RWPE1 (cell line): ENCODE measurements around the gene PRAC2.

Experiments
- CTCF ChIA-PET: fragments of 350-600 bp; sonication (Branson Sonifier 250); formaldehyde crosslinking; extraction: SDS; loops from one replicate; lab custom pipeline; 2021; lab: Yijun Ruan, JAX
- POLR2A ChIA-PET: fragments of 400-600 bp; formaldehyde crosslinking; extraction: SDS; loops from one replicate; lab custom pipeline; 2020; ENCODE audit warnings: antibody characterized with exemption; ENCODE audit not compliant: low non-redundant PET; lab: Yijun Ruan, JAX
- DNase-seq: peaks from one replicate; pipeline ENCODE4 v3.0.0; 2012; ENCODE audit warnings: low spot score
- H3K27ac ChIP-seq: fragments of 450-650 bp; 2 replicates; pipeline ENCODE4 v1.5.1; 2017
- TF ChIP-seq, protein P1 (sequence below): fragments of 450-650 bp; conservative IDR thresholded peaks from 2 replicates; pipeline ENCODE4 v1.5.1; 2017; ENCODE audit warnings: low read depth, mild to moderate bottlenecking

The PRAC2 gene

GRCh38 chr17:48719642-48720265, 3.2 kb upstream of the PRAC2 start:
- CTCF ChIA-PET = interaction anchor here (1.0 to 1.7 kb wide), 3 partner anchors 9 to 48 kb away, joined by 3 to 5 read pairs (median 3); partner anchors contain the start of gene HOXB13
- no peak for DNase-seq
- no peak overlapping the region for H3K27ac ChIP-seq

DNA sequence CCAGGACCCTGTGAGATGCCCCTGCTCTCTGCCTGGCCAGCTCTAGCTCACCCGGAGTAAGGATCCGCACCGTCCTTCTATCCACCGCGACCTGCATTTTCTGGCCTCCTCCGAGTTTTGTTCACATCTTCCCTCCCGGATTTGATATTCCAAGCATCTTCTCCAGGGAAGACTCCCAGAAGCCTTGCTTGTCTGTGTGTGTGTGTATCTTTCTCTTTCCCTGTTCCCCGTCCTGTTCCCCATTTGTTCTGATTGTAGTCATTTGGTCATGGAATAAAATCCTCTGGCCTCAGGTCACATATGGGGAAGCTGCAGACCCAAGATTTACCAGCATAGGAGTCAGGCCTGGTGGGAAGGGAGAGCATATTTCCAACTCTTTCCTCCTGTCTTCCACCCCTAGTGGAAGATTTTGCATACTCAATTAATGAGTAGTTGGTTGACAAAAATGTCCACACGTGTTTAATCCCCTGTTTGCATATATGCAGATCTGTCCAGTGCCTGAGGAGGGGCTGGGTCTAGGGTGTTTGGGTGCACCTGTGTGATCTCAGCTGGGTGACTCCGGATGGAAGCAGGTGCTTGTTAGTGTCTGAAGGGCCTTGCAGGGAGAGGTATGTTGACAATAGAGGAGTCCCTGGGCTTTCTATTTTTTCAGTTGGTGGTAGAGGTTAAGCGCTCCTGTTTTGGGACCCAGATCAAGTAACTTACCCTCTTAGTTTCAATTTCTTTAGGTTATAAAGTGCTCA, 2.5 kb upstream of the PRAC2 start:
- TF ChIP-seq, protein P1, sequence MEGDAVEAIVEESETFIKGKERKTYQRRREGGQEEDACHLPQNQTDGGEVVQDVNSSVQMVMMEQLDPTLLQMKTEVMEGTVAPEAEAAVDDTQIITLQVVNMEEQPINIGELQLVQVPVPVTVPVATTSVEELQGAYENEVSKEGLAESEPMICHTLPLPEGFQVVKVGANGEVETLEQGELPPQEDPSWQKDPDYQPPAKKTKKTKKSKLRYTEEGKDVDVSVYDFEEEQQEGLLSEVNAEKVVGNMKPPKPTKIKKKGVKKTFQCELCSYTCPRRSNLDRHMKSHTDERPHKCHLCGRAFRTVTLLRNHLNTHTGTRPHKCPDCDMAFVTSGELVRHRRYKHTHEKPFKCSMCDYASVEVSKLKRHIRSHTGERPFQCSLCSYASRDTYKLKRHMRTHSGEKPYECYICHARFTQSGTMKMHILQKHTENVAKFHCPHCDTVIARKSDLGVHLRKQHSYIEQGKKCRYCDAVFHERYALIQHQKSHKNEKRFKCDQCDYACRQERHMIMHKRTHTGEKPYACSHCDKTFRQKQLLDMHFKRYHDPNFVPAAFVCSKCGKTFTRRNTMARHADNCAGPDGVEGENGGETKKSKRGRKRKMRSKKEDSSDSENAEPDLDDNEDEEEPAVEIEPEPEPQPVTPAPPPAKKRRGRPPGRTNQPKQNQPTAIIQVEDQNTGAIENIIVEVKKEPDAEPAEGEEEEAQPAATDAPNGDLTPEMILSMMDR = no peak
- no peak overlapping the region for H3K27ac ChIP-seq
- ChIA-PET POLR2A (no interaction called here), CTCF (interaction anchor here (0.5 to 1.0 kb wide), 7 partner anchors 17 to 1291 kb away, joined by 3 to 4 read pairs (median 3); no protein-coding TSS in a partner anchor)
- no peak for DNase-seq

More at GRCh38 chr17:48719642-48720265, 3.2 kb upstream of the PRAC2 start:
- TF ChIP-seq, protein P1 = no peak
- POLR2A ChIA-PET = no interaction called here

GRCh38 chr17:48721009-48721402, 2.0 kb upstream of the PRAC2 start:
- POLR2A ChIA-PET = no interaction called here
- TF ChIP-seq, protein P1 = no peak
- H3K27ac ChIP-seq = no peak overlapping the region
- CTCF ChIA-PET = interaction anchor here (0.5 to 0.9 kb wide), 5 partner anchors 17 to 182 kb away, joined by 3 to 4 read pairs (median 3); no protein-coding TSS in a partner anchor
- no peak for DNase-seq

- CTCF ChIA-PET = interaction anchor here (0.9 to 1.1 kb wide), 3 partner anchors 51 to 157 kb away, joined by 3 to 4 read pairs (median 4); no protein-coding TSS in a partner anchor
- POLR2A ChIA-PET = no interaction called here
- DNase-seq = no peak
Measured at GRCh38 chr17:48722201-48722907, 631 bp upstream of the PRAC2 start, which contains the start of gene PRAC1. Gene PRAC1, minus strand, starts transcription at chr17:48722518. Its CDS starts 126 bp downstream, at chr17:48722392.

GRCh38 chr17:48723423-48724250, 652 bp downstream of the PRAC2 start:
- TF ChIP-seq, protein P1 = no peak
- CTCF ChIA-PET = interaction anchor here (0.6 to 3.1 kb wide), 17 partner anchors 11 to 488 kb away, joined by 3 to 36 read pairs (median 5); no protein-coding TSS in a partner anchor
- POLR2A ChIA-PET = no interaction called here
- DNase-seq = no peak
- no peak overlapping the region for H3K27ac ChIP-seq

More at GRCh38 chr17:48722201-48722907, 631 bp upstream of the PRAC2 start, which contains the start of gene PRAC1:
- H3K27ac ChIP-seq = no peak within 1 kb of the TSS
- TF ChIP-seq, protein P1 = no peak
